ENCODE results near the gene TEAD1.

DNA sequence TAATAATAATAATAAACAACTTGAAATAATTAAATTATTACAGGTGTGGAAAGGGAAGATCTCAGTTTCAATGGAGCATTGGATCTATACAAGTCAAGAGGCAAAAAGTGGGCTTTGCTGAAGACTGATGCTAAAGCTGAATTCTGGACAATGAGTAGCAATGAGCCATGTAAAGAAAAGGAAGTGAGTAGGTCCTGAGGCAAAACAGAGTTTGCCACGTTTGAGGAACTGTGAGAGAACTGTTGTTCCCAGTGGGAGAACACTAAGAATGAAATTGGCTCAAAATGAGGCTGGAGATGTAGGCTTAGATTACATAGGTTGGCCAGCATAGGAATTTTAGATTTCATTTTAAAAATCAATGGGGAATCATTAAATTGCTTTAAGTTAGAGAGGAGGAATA, 33.9 kb upstream of the TEAD1 start:
- TF ChIP-seq POLR2AphosphoS5 (IDR thresholded peaks at IDR 0.05; ENCODE audit: low read depth), result no peak
- TF ChIP-seq, protein P1, sequence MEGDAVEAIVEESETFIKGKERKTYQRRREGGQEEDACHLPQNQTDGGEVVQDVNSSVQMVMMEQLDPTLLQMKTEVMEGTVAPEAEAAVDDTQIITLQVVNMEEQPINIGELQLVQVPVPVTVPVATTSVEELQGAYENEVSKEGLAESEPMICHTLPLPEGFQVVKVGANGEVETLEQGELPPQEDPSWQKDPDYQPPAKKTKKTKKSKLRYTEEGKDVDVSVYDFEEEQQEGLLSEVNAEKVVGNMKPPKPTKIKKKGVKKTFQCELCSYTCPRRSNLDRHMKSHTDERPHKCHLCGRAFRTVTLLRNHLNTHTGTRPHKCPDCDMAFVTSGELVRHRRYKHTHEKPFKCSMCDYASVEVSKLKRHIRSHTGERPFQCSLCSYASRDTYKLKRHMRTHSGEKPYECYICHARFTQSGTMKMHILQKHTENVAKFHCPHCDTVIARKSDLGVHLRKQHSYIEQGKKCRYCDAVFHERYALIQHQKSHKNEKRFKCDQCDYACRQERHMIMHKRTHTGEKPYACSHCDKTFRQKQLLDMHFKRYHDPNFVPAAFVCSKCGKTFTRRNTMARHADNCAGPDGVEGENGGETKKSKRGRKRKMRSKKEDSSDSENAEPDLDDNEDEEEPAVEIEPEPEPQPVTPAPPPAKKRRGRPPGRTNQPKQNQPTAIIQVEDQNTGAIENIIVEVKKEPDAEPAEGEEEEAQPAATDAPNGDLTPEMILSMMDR (IDR thresholded peaks at IDR 0.05; ENCODE audit: insufficient read depth, low read length), result no peak
- TF ChIP-seq GABPA (IDR thresholded peaks at IDR 0.05; ENCODE audit: low read depth), result no peak
- no peak for TF ChIP-seq SPI1 (IDR thresholded peaks at IDR 0.05; ENCODE audit: borderline replicate concordance, low read depth)
